HTR-8/SVneo (cell line): ENCODE results near the gene RDM1.

Experiments used
- DNase-seq: peaks from one replicate; pipeline ENCODE4 v3.0.0; 2011; ENCODE audit warnings: low spot score, mixed read lengths; ENCODE audit not compliant: insufficient read length
- FAIRE-seq: peaks from 2 replicates; lab custom pipeline; 2011; peaks lifted over from hg19 to GRCh38; lab: Jason Lieb, UNC

RDM1 gene

DNA sequence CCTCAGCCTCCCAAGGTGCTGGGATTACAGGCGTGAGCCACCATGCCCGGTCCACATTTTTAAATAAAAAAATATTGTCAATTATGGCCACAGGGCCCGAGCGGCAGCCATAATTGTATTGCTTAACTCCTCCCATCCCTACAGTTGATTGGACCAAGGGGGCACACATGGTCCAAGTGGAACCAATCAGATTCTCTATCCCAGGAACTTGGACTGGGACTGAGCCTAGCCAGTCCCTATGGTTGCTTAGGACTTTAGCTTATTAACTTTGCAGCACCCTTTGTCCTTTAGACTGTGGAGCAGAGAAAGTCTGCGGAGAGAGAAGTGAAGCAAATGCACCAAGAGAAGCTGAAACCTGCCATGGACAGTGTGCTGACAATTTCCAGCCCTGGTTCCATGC lies 5.5 kb upstream of the RDM1 start:
- FAIRE-seq (no peak), DNase-seq (no peak)

DNA sequence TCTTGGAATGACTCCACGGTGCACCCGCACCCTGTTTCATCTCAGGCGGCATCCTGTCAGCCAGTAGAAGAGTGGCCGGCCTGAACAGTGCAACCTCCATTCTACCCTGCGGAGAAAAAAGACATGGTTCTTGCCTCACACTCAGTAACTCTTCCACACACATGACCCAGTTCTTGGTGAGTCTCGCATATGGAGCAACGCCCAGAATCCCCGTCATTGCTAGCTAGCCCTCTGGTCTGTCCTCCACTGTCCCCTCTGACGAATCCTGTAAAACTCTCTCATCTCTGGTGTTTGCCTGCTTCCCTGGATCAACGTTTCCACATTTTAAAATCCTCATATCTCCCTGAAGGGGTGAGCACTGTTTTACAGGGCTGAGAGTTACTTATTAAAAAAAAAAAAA lies 4.2 kb upstream of the RDM1 start:
- no peak for FAIRE-seq
- DNase-seq, result no peak

DNA sequence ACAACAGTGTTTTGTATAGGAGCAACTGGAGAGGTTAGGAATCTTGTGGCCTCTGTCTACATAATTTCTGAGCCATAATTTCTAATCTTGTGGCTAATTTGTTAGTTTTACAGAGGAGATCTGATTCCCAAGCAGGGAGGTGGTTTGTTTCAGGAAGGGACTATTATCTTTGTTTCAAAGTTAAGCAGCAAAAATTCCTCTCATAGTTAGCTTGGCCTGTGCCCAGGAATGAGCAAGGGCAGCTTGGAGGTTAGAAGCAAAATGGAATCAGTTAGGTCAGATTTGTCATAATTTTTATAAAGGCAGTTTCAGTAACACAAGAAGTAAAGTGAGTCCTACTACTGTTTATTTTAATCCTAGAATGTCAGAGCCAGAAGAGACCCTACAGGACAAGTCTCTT lies 2.0 kb upstream of the RDM1 start:
- FAIRE-seq, result no peak

DNA sequence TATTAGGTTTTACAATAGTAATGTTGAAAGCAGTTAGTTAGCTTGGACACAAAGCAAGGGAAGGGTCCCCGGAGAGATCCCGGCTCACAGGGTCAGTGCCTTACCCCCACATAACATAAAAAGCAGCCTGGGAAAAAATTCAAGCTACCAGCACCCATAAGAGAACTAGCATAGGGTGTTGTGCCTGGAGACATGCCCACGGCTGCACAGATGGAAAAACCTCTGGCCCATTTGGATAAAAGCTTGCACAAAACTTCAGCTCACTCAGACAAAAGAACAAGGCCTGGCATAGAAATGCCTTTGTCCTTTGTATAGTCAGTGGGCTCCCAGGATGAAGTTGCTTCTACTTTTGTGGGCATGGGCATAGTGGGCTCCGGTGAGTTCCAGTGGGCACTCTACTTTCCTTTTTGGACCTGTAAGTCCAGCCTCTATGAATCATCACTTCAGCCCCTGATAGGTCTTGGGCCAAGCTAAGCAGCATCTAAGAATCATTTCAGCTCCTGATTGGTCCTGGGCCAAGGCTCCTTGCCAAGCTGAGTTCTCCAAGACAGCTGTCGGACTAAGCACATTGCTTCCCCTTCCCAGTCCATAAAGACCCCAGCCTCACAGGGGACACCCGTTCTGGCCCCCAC lies 1.3 kb upstream of the RDM1 start:
- FAIRE-seq (no peak), DNase-seq (no peak)

More for the DNA sequence above, 2.0 kb upstream of the RDM1 start:
- no peak for DNase-seq

DNA sequence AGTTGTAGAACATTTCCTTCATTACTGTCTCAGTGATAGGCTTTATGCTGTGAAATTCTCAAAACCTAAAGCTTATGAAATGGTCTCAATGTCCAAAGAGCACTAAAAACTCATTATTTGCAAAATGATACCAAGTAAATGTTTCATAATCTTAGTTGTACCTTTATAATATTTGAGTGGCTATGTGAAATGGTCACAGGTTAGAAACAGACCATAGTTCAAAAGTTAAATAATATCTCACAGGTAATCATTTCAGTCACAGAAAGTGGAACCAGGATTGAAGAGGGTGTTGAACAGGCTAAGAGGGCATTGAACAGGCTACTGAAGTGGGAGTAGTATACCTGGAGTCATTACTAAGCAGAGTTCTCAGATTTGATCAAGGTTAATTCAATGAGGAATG lies 2.9 kb downstream of the RDM1 start:
- DNase-seq (no peak), FAIRE-seq (no peak)

DNA sequence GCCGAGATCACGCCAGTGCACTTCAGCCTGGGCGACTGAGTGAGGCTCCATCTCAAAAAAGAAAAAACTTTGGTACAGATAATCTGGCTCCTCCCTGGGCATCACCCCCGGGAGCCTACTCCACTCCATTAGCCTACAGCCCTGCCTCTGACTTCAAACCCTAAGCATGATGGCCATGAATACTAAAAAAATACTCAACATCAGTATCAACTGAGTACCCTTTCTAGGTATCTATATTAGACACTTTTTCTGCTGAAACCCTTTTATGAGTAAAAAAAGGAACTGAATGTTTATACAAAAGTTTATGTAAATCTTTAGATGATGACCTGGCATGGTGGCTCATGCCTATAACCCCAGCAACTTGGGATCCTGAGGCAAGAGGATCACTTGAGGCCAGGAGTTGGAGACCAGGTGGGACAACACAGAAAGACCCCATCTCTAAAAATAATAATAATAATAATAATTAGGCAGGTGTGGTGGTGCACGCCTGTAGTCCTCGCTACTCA lies 6.9 kb downstream of the RDM1 start:
- DNase-seq (no peak), FAIRE-seq (no peak)

DNA sequence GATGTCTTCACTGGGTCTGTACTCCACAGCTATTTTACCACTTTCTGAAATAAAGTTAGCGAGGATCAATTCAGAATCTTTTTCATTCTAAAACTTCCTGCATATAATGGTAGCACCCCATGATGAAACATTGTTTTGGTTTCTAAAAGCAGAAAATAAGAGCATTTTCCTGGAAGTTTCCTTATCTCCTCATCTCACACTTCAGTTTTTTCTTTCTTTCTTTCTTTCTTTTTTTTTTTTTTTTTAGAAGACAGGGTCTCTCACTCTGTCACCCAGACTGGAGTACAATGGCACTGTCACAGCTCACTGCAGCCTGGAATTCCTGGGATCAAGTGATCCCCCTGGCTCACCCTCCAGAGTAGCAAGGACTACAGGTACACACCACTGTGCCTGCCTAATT lies 10.3 kb downstream of the RDM1 start:
- FAIRE-seq (no peak), DNase-seq (no peak)

DNA sequence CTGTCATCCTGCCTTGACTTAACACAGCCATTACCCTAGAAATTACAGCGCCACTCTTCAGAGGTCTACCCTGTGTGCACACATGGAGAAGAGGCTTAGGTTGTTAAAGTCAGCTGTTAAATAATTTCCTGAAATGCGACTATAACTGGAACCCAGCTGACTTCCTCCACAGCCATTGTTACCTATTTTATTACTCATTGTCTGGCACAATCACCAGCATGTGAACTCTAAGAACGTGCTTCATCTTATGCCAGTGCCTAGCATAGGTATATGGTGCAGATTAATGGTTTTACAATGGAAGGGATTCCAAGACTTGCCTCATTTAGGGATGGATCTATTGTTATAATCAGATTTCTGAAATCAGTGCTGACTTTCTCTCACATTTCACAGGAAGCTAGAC lies 11.9 kb downstream of the RDM1 start:
- FAIRE-seq, result no peak
- no peak for DNase-seq

DNA sequence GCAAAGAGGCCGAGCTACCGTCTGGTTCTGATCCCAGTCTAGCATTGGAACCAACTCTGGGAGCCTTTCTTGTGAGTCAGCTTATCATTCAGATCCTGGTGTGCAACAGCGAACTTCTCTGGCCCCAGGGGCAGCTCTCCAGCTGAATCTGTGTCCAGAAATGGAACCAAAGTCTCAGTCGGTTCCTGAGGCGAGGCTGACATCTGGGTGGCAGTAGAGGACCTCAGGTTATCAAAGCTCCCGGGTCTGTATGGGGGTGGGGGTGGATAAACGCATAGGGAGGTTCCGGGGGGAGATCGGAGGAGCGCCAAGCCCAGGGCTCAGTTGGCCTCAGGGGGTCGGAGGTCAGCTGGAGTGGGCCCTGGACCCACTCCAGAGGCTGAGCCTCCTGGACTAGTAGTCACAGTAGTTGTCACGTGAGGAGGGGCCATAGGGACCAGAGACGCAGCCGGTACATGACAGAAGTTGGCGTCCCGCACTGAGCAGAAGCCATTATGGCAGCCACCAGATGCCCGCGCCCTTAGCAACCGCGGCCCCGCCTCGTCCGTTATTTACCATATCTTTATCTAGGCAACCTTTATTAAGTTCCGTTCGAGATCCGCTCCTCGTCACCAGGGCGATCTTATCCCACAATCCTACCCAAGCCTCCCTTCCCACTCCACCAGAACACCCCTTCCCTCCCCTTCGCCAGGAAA lies 12.9 kb downstream of the RDM1 start:
- DNase-seq, result no peak
- no peak for FAIRE-seq

DNA sequence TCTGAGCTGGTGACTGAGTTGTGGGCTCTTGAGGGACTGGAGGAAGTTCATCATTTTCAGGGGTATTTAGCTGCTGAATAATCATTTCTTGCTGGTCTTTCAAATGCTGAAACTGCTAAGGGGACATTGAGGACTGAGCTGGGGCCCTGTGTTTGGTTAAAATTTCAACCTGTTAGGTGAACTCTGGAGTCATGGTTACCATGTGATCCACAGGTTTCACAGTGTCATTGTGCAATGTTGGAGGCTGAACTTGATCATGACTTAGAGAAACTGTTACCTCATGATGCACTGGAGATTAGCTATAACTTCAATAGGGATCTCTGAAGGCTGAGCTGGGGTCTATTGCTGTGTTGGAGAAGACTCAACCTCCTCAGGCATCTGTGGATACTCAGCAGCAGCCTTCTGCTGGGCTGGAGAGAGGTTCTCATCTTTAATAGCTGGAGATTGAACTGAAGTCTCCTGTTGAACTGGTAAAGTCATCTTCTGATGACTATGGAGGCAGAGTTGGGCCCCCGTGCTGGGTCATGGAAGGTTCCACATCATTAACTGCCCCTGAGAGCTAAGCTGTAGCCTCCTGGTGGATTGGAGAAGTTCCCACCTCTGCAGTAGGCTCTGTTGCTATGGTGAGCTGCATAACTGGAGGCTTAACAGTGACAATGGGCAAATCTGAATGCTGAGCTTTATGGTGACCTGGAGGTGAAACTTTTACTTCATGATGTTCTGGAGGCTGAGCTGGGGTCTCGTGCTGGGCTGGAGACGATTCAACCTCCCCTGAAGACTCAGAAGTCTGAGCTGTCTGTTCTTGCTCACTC lies 15.2 kb downstream of the RDM1 start:
- FAIRE-seq, result no peak
- DNase-seq, result no peak

DNA sequence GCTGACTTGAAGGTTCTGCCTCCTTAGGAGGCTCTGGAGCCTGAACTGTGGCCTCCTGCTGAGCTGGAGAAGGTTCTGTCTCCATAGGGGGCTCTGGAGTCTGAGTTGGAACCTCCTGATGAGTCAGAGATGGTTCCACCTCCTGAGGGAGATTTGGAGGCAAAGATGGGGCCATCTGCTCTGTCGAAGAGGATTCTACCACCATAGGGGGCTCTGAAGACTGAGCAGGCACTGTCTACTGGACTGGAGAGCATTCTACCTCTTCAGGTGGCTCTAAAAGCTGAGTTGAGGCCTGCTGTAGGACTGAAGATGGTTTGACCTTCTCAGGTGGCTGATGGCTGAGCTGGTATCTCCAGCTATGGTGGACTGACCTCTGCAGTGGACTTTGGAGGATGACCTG lies 16.2 kb downstream of the RDM1 start:
- FAIRE-seq, result no peak
- DNase-seq, result no peak

DNA sequence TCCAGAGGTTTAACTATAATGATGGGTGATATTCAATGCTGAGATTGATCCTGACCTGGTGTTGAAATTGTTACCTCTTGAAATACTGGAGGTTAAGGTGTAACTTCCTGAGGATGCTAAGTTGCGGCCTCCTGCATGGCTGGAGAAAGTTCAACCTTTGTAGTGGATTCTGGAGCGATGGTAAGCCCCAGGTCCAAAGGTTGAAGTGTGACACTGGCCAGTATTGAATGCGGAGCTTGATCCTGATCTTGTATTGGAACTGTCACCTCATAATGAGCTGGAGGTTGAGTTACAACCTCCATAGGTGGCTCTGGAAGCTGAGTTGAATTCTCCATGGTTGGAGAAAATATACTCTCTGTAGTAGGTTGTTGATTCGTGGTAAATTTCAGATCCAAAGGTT lies 17.0 kb downstream of the RDM1 start:
- no peak for FAIRE-seq
- no peak for DNase-seq

DNA sequence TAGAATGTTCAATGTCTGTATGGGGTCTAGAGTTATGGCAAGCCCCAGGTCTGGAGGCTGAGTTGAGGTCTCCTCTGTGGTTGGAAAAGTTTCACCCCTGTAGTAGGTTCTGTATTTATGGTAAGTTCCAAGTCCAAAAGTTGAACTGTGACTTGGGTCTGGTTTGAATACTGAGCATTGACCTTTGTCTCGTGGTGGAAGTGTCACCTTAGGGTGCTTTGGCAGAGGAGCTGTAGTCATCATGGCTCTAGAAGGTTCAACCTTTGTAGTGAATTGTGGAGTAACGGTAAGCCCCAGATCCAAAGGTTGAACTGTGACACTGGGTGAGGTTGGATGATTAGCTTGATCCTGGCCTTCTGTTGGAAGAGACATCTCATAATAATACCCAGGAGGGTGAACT lies 17.6 kb downstream of the RDM1 start:
- FAIRE-seq (no peak), DNase-seq (no peak)

DNA sequence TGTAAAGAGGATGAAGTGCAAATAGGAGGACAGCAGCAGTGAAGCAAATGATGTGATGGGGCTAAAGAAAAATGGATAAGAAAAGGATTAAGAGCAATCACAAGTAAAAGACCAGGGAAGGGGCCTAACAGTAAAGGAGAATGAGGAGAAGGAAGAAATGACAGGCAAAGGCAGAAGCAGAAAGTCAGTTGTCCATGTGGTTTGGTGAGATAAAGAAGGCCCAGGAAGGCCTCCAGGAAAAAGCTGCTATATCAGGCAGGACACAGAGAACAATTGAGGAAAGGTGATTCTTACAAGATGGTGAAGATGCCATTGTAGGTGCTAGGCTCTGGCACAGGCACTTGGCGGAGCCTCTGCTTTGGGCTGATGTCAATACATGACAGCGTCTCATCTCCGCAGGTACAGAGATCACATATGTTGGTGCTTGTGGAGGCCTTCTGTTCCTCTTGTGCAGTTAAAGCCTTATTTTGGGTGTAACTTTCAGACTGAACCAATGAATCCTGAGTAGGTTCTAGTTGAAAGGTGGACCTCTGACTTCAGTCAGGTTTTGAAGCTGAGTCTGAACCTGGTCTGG lies 18.1 kb downstream of the RDM1 start:
- FAIRE-seq (no peak), DNase-seq (no peak)

DNA sequence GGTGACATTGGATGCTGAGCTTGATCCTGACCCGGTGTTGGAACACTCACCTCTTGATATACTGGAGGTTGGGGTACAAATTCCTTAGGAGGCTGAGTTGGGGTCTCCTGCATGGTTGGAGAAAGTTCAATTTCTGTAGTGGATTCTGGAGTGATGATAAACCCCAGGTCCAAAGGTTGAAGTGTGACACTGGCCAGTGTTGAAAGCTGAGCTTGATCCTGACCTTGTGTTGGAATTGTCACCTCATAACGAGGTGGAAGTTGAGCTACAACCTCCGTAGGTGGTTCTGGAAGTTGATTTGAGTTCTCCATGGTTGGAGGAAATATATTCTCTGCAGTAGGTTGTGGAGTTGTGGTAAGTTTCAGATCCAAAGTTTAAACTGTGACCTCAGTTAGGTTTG lies 21.2 kb downstream of the RDM1 start:
- DNase-seq, result no peak
- no peak for FAIRE-seq

DNA sequence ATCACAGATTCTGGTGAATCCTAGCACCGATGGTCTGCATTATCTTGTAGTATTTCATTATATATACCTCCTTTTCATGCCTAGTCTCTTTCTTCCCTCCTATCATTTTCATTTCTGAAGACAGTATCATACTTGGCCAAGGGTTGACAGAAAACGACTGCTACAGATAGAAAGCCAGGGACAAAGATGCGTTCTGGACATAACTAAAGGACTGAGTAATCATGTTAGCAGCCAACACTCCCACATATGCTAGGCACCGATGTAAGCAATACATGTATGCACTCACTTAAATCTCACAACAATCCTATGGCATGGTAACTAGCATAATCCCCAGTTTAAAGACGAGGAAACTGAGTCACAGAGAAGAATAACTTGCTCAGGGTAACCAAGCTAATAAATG lies 22.9 kb downstream of the RDM1 start:
- no peak for DNase-seq
- no peak for FAIRE-seq

DNA sequence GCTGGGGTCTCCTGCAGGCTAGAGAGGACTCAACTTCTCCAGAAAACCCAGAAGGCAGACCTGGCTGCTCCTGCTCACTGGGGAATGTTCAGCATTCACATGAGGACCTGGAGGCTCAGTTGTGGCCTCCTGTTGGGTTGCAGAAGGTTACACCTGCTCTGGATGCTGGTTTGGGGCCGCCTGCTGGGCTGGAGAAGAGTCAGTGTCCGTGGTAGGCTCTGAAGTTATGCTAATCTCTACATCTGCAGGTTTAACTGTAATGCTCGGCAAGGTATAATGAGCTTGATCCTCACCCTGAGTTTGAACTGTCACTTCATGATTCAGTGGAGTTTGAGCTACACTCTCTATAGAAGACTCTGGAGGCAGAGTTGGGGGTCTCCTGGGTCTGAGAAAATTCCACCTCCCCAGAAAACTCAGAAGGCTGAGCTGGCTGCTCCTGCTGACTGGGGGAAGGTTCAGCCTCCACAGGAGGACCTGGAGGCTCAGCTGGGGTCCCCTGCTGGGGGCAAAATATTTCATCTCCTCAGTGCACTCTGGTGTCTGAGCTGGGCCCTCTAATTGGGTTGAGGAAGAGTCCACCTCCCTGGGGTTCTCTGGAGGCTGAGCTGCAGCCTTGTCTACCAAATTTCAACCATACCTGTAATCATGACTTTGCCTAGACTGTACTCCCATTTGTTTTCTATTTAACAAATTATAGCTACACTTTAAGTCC lies 23.5 kb downstream of the RDM1 start:
- no peak for DNase-seq

DNA sequence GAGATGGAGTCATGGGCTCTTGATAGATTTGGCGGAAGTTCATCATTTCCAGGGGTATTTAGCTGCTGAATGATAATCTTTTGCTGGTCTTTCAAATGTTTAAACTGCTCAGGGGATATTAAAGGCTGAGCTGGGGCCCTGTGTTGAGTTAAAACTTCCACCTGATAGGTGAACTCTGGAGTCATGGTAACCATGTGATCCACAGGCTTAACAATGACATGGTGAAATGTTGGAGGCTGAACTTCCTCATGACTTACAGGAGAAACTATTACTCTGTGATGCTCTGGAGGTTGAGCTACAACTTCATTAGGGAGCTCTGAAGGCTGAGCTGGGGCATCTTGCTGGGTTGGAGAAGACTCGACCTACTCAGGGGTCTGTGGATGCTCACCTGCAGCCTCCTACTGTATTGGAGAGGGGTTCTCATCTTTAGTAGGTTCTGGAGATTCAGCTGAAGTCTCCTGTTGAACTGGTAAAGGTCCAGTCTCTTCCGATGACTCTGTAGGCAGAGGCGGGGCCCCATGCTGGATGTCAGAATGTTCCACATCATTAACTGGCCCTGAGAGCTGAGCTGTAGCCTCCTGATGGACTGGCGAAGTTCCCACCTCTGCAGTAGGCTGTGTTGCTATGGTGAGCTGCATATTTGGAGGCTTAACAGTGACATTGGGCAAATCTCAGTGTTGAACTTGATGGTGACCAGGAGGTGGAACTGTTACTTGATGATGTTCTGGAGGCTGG lies 24.2 kb downstream of the RDM1 start:
- FAIRE-seq (no peak), DNase-seq (no peak)

More for the DNA sequence above, 23.5 kb downstream of the RDM1 start:
- FAIRE-seq, result no peak

DNA sequence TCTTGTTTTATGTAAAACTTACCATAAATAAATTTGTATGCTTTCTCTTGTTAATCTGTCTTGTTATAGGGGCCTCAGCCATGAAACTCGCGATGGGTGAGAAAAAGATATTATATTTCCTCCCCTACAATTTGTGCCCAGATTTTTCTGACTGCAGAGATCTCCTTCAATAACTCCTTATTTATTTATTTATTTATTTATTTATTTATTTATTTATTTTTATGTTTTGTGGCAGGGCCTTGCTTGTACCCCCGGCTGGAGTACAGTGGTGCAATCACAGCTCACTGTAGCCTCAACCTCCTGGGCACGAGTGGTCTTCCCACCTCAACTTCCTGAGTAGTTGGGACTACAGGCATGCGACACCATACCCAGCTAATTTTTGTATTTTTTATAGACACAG lies 27.1 kb downstream of the RDM1 start:
- no peak for DNase-seq
- no peak for FAIRE-seq
